Measurements from ENCODE around the gene EBF3. TPM values are rescaled to one million over a fixed set of nuclear protein-coding genes. Genes with fewer than 3 reads are reported as not detected.
A peak's percentile ranks its signal among the peaks of the same experiment; 100 is the strongest.

The EBF3 gene
- total and polyA plus RNA-seq, 11 donors, result 3.6 to 8.8 (median 5.4) TPM

GRCh38 chr10:129904323-129904722 is 59.8 kb downstream of the EBF3 start:
- WGBS, 4 donors, result 84 to 94% (median 90%) methylated on average over 2 of the region's 2 CpGs
- DNase-seq (no peak), ATAC-seq (no peak)
- intact Hi-C loops (cut with DNase I), result loop anchor here in 1 of 10 donors (5.0 kb wide), 1 partner anchor 33 kb away; no protein-coding TSS in a partner anchor
- TF ChIP-seq CTCF (IDR thresholded peaks at IDR 0.05) (no peak), POLR2A (IDR thresholded peaks at IDR 0.05) (no peak)
- Histone ChIP-seq H3K36me3 (no peaks in the 10 kb centered on the region), H3K27me3 (no peaks in the 10 kb centered on the region), H3K9me3 (no peaks in the 10 kb centered on the region), H3K27ac (no peak overlapping the region), H3K4me1 (peaks cover 0 to 16% (median 0%) of the 10 kb centered on the region in 12 donors), H3K4me3 (no peak overlapping the region)

GRCh38 chr10:129901389-129902006 is 62.6 kb downstream of the EBF3 start:
- Histone ChIP-seq H3K9me3 (no peaks in the 10 kb centered on the region), H3K27ac (no peak overlapping the region), H3K27me3 (no peaks in the 10 kb centered on the region), H3K4me3 (no peak overlapping the region), H3K36me3 (no peaks in the 10 kb centered on the region), H3K4me1 (peaks cover 0 to 17% (median 0%) of the 10 kb centered on the region in 12 donors)
- TF ChIP-seq CTCF (IDR thresholded peaks at IDR 0.05) (no peak), POLR2A (IDR thresholded peaks at IDR 0.05) (no peak)
- peak in 1 of 5 donors; percentile 4 for DNase-seq
- 61 to 71% (median 68%) methylated on average over 15 of the region's 15 CpGs for WGBS, 4 donors
- intact Hi-C loops (cut with DNase I), result loop anchor here in 1 of 10 donors (5.0 kb wide), 1 partner anchor 36 kb away; no protein-coding TSS in a partner anchor
- ATAC-seq, result no peak

- TF ChIP-seq CTCF (IDR thresholded peaks at IDR 0.05), result no peak
- TF ChIP-seq POLR2A (IDR thresholded peaks at IDR 0.05), result no peak
- Histone ChIP-seq H3K4me3 (no peak overlapping the region), H3K4me1 (peaks cover 0 to 17% (median 0%) of the 10 kb centered on the region in 12 donors), H3K9me3 (no peaks in the 10 kb centered on the region), H3K36me3 (no peaks in the 10 kb centered on the region), H3K27me3 (no peaks in the 10 kb centered on the region), H3K27ac (no peak overlapping the region)
- intact Hi-C loops (cut with DNase I), result loop anchor here in 1 of 10 donors (5.0 kb wide), 1 partner anchor 36 kb away; no protein-coding TSS in a partner anchor
- whole genome bisulfite sequencing, 4 donors, result 29 to 77% (median 56%) methylated on average over 1 of the region's 1 CpG
- peak in 1 of 5 donors; percentile 4 for DNase-seq
- no peak for ATAC-seq
These were observed 63.2 kb downstream of the EBF3 start for GRCh38 chr10:129900825-129901224.

DNA sequence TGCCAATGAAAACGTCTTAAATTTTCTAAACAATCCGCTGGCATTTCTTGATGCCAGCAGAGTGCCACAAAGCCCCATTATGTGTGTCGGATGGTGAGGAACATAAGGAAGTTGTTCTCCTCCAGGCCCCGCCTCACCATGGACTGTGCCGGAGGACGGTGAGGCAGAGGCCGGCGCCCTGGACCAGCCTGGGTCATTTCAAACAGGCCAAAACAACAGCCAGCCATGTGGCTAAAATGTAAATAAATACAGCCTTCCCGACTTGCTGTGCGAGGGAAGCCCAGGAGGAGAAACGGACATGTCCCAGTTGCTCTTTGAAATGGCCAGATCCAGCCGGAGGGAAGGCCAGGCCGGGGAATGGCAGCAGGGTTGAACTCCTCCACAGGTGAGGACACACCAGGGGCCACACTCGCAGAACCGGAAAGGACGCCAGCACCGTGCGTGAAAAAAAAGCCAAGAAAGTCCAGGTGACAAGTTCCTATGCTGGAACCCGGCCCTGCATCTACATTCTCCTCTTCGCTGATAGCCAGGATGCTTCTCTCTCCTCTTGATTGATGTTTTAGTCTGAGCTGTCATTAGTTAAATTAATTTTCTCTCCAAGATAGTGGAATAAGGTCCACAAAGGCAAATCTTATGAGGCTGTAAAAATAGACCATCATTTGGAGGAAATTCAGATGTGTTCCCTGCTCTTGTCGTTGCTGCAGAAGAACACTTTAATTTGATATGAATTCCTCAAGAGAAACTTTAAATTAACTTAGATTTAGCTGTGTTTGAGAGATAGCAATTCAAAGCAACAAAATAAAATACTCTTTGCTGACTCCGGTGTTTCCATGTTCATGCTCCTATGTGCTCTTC is 64.6 kb downstream of the EBF3 start:
- Histone ChIP-seq H3K4me1 (peaks cover 0 to 25% (median 7%) of the 10 kb centered on the region in 12 donors), H3K9me3 (no peaks in the 10 kb centered on the region), H3K4me3 (no peak overlapping the region), H3K27ac (no peak overlapping the region), H3K36me3 (no peaks in the 10 kb centered on the region), H3K27me3 (no peaks in the 10 kb centered on the region)
- ATAC-seq (no peak), DNase-seq (peak in 1 of 5 donors; percentile 13)
- no peak for TF ChIP-seq CTCF (IDR thresholded peaks at IDR 0.05)
- TF ChIP-seq POLR2A (IDR thresholded peaks at IDR 0.05), result no peak
- WGBS, 4 donors, result 70 to 78% (median 75%) methylated on average over 20 to 22 of the region's 22 CpGs
- intact Hi-C loops (cut with DNase I), result loop anchor here in 1 of 10 donors (5.0 kb wide), 1 partner anchor 38 kb away; no protein-coding TSS in a partner anchor
